ENCODE data around the gene NCOA3. TPM values are rescaled to one million over a fixed set of nuclear protein-coding genes. Genes with fewer than 3 reads are reported as not detected.

The NCOA3 gene
- total RNA-seq, 4 donors from 2014 or later, result 26.7 to 40.2 (median 34.5) TPM

DNA sequence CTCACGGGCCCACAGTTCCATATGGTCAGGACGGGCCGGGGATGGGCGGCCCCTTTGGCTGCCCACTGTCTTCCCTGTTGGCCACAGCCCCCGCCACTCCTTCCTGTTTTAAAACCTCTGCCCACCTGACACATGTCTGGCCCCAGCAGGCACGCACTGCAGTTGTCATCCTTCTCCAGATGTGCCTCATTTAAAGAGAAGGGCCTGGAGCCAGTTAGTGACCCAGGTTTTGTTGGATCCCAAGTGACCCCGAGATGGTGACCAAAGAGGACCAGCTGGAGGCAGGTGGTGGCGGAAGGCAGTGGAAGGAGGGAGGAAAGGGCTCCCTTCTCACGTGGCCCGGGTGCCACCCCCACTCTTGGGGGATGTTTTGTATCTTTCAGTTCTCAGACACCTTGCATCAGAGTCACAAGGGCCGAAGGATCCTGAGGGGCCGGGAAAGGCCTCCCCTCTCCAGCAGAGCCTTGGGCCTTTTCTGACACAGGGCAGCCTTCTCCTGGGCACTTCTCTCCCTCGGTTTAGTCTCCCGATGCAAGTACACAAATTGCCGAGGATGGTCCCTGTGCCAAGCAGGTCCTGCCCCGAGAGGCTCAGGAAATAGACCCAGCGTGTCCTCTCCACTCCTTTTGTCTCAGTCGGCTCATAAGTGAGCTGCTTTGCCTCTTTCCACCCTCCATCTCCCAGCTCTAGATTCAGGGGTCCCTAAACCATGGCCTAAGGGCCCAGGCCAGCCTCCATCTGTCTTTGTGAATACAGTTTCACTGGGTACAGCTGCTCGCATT, 166.0 kb downstream of the NCOA3 start:
- no peaks in the 10 kb centered on the region for H3K9me3 ChIP-seq
- H3K27ac ChIP-seq, result no peak overlapping the region
- 74 to 77% methylated on average over 16 to 18 of the region's 19 CpGs for WGBS, 2 donors
- DNase-seq, result no peak
- H3K27me3 ChIP-seq, result no peaks in the 10 kb centered on the region
- peaks cover 0 to 99% (median 13%) of the 10 kb centered on the region in 3 donors for H3K36me3 ChIP-seq
- H3K4me3 ChIP-seq, result no peak overlapping the region
- H3K4me1 ChIP-seq, result peaks cover 8 to 33% (median 11%) of the 10 kb centered on the region in 3 donors
- intact Hi-C loops (cut with DNase I), result no loop called here
- TF ChIP-seq CTCF (IDR thresholded peaks at IDR 0.05) (no peak), POLR2A (IDR thresholded peaks at IDR 0.05) (no peak)

GRCh38 chr20:47668313-47669151, 166.8 kb downstream of the NCOA3 start:
- no peak for DNase-seq
- Histone ChIP-seq H3K27me3 (no peaks in the 10 kb centered on the region), H3K36me3 (peaks cover 0 to 99% (median 13%) of the 10 kb centered on the region in 3 donors), H3K9me3 (no peaks in the 10 kb centered on the region), H3K4me1 (peaks cover 8 to 30% (median 11%) of the 10 kb centered on the region in 3 donors), H3K27ac (no peak overlapping the region), H3K4me3 (no peak overlapping the region)
- WGBS, 2 donors, result 95 to 96% methylated on average over 19 to 23 of the region's 23 CpGs
- intact Hi-C loops (cut with DNase I), result no loop called here
- no peak for TF ChIP-seq POLR2A (IDR thresholded peaks at IDR 0.05)
- no peak for TF ChIP-seq CTCF (IDR thresholded peaks at IDR 0.05)

DNA sequence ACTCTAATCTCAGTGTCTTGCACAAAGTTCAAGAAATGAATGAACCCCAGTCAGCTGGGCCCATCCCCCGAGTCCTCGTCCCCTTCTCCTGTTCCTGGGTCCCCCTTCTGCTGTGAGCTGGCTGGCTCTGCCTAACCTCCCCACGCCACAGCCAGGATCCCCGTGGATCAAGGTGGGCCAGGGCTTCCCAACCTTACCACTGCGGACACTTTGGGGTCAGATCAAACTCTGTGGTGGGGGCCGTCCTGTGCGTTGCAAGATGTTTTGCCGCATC, 167.4 kb downstream of the NCOA3 start:
- no peaks in the 10 kb centered on the region for H3K27me3 ChIP-seq
- H3K9me3 ChIP-seq, result no peaks in the 10 kb centered on the region
- H3K36me3 ChIP-seq, result peaks cover 0 to 99% (median 13%) of the 10 kb centered on the region in 3 donors
- peaks cover 8 to 24% (median 11%) of the 10 kb centered on the region in 3 donors for H3K4me1 ChIP-seq
- TF ChIP-seq CTCF (IDR thresholded peaks at IDR 0.05) (no peak), POLR2A (IDR thresholded peaks at IDR 0.05) (no peak)
- H3K4me3 ChIP-seq, result no peak overlapping the region
- intact Hi-C loops (cut with DNase I), result no loop called here
- H3K27ac ChIP-seq, result no peak overlapping the region
- no peak for DNase-seq
- WGBS, 2 donors, result 94 to 95% methylated on average over 3 to 5 of the region's 8 CpGs

GRCh38 chr20:47669489-47669888, 167.8 kb downstream of the NCOA3 start:
- intact Hi-C loops (cut with DNase I), result no loop called here
- no peak for DNase-seq
- WGBS, 2 donors, result 76 to 82% methylated on average over 3 to 4 of the region's 4 CpGs
- Histone ChIP-seq H3K4me3 (no peak overlapping the region), H3K27ac (no peak overlapping the region), H3K27me3 (no peaks in the 10 kb centered on the region), H3K36me3 (peaks cover 0 to 99% (median 15%) of the 10 kb centered on the region in 3 donors), H3K4me1 (peaks cover 8 to 20% (median 11%) of the 10 kb centered on the region in 3 donors), H3K9me3 (no peaks in the 10 kb centered on the region)
- TF ChIP-seq CTCF (IDR thresholded peaks at IDR 0.05) (no peak), POLR2A (IDR thresholded peaks at IDR 0.05) (no peak)

Data from esophagus squamous epithelium (tissue), 5 donors.